ENCODE data around the gene PRKG1. TPM values are rescaled to one million over a fixed set of nuclear protein-coding genes. Genes with fewer than 3 reads are reported as not detected.

Gene PRKG1
- total RNA-seq, 1 donor from 2014 or later: 0.17 TPM

GRCh38 chr10:51366044-51366443 lies 291.8 kb downstream of the PRKG1 start:
- no peak for DNase-seq (ENCODE audit: low read depth)
- H3K4me3 ChIP-seq (ENCODE audit: low read depth, low read length): no peak overlapping the region
- TF ChIP-seq CTCF (conservative IDR thresholded peaks at IDR 0.05; ENCODE audit: low read depth, low read length): no peak

DNA sequence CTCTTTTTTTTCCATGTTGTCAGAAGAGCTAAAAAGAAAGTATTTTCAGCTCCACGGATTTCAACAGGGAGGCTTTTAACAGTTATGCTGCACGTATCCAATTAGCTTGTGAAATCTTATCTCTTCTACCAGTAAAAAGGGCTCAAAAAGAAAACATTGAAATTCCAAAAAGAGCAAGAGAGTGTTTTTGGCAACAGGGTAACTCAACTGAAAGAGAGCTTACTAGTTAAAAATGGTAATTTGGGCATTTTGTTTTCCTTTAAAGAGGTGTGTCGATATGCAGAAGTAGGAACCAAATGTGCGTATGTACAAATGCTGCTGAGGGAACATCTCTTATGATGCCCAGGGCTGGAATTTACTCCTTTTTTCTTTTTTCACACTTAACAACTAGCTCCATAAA lies 292.8 kb downstream of the PRKG1 start:
- no peak for DNase-seq (ENCODE audit: low read depth)
- no peak overlapping the region for H3K4me3 ChIP-seq (ENCODE audit: low read depth, low read length)
- TF ChIP-seq CTCF (conservative IDR thresholded peaks at IDR 0.05; ENCODE audit: low read depth, low read length): no peak

DNA sequence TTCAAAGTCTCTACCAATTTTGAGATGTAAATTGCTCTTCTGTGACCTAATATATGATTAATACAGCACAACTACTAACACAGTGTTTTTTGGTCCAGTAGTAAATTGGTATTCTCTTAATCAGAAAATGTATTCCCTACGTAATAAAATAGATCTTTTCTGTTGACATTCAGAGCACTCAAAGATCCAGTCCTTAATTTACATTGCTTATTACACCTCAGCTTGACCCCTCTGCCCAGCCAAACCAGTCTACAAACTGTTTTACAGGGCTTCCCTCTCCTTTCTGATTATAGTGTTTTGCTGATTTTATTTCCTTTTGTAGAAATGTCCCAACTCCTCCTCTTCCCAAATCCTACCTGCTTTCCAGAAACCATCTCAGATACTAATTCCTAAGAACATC lies 293.4 kb downstream of the PRKG1 start:
- TF ChIP-seq CTCF (conservative IDR thresholded peaks at IDR 0.05; ENCODE audit: low read depth, low read length): no peak
- DNase-seq (ENCODE audit: low read depth): no peak
- H3K4me3 ChIP-seq (ENCODE audit: low read depth, low read length): no peak overlapping the region

DNA sequence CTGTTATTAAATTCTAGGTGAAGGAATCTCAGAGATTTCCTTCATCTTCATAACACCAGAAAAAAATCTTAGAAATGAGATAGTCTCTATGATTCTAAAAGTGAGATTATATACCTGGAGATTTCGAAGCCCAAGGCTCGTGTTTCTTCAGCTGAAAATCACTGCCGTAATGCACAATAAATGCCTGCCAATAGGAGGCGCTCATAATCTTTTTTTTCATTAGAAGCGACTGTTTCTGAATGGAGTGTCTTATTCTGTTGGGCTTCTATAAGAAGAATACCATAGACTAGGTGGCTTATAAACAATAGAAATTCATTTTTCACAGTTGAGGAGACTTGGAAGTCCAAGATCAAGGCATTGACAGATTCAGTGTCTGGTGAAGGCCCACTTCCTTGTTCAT lies 294.7 kb downstream of the PRKG1 start:
- H3K4me3 ChIP-seq (ENCODE audit: low read depth, low read length): no peak overlapping the region
- no peak for DNase-seq (ENCODE audit: low read depth)
- TF ChIP-seq CTCF (conservative IDR thresholded peaks at IDR 0.05; ENCODE audit: low read depth, low read length): peak; percentile 35

DNA sequence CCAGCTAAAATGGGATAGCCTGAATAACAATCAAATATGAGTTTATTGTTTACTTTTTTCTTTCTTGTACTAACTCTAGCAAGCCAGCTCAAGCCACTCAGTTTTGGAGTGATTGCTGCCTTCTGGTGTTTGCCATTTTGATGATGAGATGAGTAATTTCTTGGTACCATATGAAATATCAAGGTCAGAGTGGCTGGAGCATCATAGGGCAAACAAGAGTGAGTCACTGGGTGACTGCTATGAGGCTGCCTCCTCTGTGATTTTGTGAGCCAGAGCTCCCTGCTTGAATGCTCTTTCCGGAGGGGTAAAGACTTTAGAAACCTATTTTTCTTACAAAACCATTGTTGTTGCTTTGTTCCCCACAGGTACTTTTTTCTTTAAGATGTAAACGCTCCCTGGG lies 295.6 kb downstream of the PRKG1 start:
- DNase-seq (ENCODE audit: low read depth): no peak
- TF ChIP-seq CTCF (conservative IDR thresholded peaks at IDR 0.05; ENCODE audit: low read depth, low read length): no peak

GRCh38 chr10:51371743-51372142 lies 297.5 kb downstream of the PRKG1 start:
- no peak for TF ChIP-seq CTCF (conservative IDR thresholded peaks at IDR 0.05; ENCODE audit: low read depth, low read length)
- H3K4me3 ChIP-seq (ENCODE audit: low read depth, low read length): no peak overlapping the region
- no peak for DNase-seq (ENCODE audit: low read depth)

More for the DNA sequence above, 295.6 kb downstream of the PRKG1 start:
- H3K4me3 ChIP-seq (ENCODE audit: low read depth, low read length): no peak overlapping the region

DNA sequence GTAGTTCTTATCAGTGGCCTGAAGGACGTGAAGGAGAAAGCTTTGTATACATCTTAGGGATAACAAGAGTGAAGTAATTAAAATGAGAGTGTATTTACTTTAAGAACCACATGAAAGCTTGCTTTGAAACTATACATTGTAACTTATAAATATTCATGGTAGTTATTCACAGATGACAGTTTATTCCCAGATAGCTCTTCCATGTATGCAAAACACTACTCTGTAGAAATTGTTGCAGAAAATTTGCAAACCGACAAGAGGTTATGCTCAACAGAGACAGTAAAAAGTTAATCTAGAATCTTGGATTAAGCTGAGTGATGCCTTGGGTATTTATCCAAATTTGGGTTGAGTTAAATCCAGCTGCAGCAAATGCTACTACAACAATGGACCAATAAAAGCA lies 301.5 kb downstream of the PRKG1 start:
- DNase-seq (ENCODE audit: low read depth): no peak
- H3K4me3 ChIP-seq (ENCODE audit: low read depth, low read length): no peak overlapping the region
- no peak for TF ChIP-seq CTCF (conservative IDR thresholded peaks at IDR 0.05; ENCODE audit: low read depth, low read length)

All from epithelial cell of proximal tubule (primary cell).